OCI-LY1 (cell line): ENCODE results near the gene LGALS9C.
"Not testable (repeated sequence)": the region's sequence is repeated elsewhere in the genome, so short reads cannot be mapped to it uniquely, and the experiment has no call there.

Source experiments
- EZH2 ChIP-seq: fragments of 200-600 bp; sonication (generic), shearing (Covaris generic); IDR thresholded peaks from 2 replicates; pipeline ENCODE4 v1.8.0; 2017; ENCODE audit warnings: borderline replicate concordance, mixed run types, mild to moderate bottlenecking, antibody characterized with exemption, low read length, moderate library complexity, mixed read lengths
- TF ChIP-seq, protein P1 (sequence below): fragments of 200-600 bp; sonication (generic), shearing (Covaris generic); IDR thresholded peaks from 2 replicates; pipeline ENCODE4 v1.5.1; 2017; ENCODE audit warnings: mild to moderate bottlenecking, antibody characterized with exemption, low read length, moderate library complexity, mixed read lengths

- TF ChIP-seq, protein P1, sequence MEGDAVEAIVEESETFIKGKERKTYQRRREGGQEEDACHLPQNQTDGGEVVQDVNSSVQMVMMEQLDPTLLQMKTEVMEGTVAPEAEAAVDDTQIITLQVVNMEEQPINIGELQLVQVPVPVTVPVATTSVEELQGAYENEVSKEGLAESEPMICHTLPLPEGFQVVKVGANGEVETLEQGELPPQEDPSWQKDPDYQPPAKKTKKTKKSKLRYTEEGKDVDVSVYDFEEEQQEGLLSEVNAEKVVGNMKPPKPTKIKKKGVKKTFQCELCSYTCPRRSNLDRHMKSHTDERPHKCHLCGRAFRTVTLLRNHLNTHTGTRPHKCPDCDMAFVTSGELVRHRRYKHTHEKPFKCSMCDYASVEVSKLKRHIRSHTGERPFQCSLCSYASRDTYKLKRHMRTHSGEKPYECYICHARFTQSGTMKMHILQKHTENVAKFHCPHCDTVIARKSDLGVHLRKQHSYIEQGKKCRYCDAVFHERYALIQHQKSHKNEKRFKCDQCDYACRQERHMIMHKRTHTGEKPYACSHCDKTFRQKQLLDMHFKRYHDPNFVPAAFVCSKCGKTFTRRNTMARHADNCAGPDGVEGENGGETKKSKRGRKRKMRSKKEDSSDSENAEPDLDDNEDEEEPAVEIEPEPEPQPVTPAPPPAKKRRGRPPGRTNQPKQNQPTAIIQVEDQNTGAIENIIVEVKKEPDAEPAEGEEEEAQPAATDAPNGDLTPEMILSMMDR = not testable (repeated sequence)
- TF ChIP-seq EZH2 = not testable (repeated sequence)
These were observed 8.0 kb upstream of the LGALS9C start for GRCh38 chr17:18468472-18469171.
